Daoy (cell line): ENCODE data around the gene KCND1. TPM values are rescaled to one million over a fixed set of nuclear protein-coding genes. Genes with fewer than 3 reads are reported as not detected.

Experiments used
- DNase-seq: peaks from one replicate; pipeline ENCODE4 v3.0.0-alpha.2; 2015; ENCODE audit warnings: low read depth
- total RNA-seq: library from RNA; depleted of rRNA; stranded (reverse); fragments of >200 nt; shearing (Covaris generic); gene quantifications from 2 replicates; pipeline ENCODE4 v1.2.3, GENCODE V29; 2014

Gene KCND1
- total RNA-seq, 1 experiment from 2014 or later: 0.46 TPM

- no peak for DNase-seq
Measured at GRCh38 chrX:48974574-48974973, 2.9 kb upstream of the KCND1 start.

- no peak for DNase-seq
Measured at GRCh38 chrX:48974033-48974432, 2.4 kb upstream of the KCND1 start.

- peak; percentile 55 for DNase-seq
Measured at GRCh38 chrX:48972220-48973164, 848 bp upstream of the KCND1 start.

GRCh38 chrX:48969471-48969870 is 2.2 kb downstream of the KCND1 start:
- DNase-seq: no peak

- no peak for DNase-seq
Measured at GRCh38 chrX:48968377-48968776, 3.3 kb downstream of the KCND1 start.

- DNase-seq: peak; percentile 21
Measured at GRCh38 chrX:48966796-48967579, 4.7 kb downstream of the KCND1 start.

GRCh38 chrX:48965959-48966358 is 5.7 kb downstream of the KCND1 start:
- DNase-seq: no peak

GRCh38 chrX:48961585-48962091 is 10.0 kb downstream of the KCND1 start:
- no peak for DNase-seq

- no peak for DNase-seq
Measured at GRCh38 chrX:48960291-48960690, 11.4 kb downstream of the KCND1 start.

GRCh38 chrX:48958635-48959094 is 13.0 kb downstream of the KCND1 start:
- peak; percentile 63 for DNase-seq

- peak; percentile 96 for DNase-seq
Measured at GRCh38 chrX:48957827-48958634, 13.6 kb downstream of the KCND1 start.

- DNase-seq: peak; percentile 71
Measured at GRCh38 chrX:48957477-48957826, 14.2 kb downstream of the KCND1 start, which contains the start of gene OTUD5. Gene OTUD5, minus strand, starts transcription at chrX:48957607. Its CDS starts 37 bp downstream, at chrX:48957570.

GRCh38 chrX:48956728-48957414 is 14.8 kb downstream of the KCND1 start:
- DNase-seq: peak; percentile 9

- DNase-seq: no peak
Measured at GRCh38 chrX:48948589-48948988, 23.1 kb downstream of the KCND1 start.

GRCh38 chrX:48945517-48946348 is 25.9 kb downstream of the KCND1 start:
- peak; percentile 36 for DNase-seq

- DNase-seq: no peak
Measured at GRCh38 chrX:48942895-48943294, 28.7 kb downstream of the KCND1 start.

GRCh38 chrX:48940404-48940955 is 31.2 kb downstream of the KCND1 start:
- DNase-seq: no peak

- no peak for DNase-seq
Measured at GRCh38 chrX:48939524-48940228, 32.0 kb downstream of the KCND1 start.
